CD14-positive monocyte (primary cell): ENCODE data around the gene GPS1. TPM values are rescaled to one million over a fixed set of nuclear protein-coding genes. Genes with fewer than 3 reads are reported as not detected.

Experiments
- DNase-seq, 3 donors: peaks; one replicate each; pipeline ENCODE4 v3.0.0-alpha.2; 2011 to 2022
- H2AFZ ChIP-seq: 2 replicates; pipeline ENCODE4 v1.6.0; 2012; ENCODE audit warnings: mild to moderate bottlenecking, low read depth, low read length, inconsistent platforms; ENCODE audit not compliant: insufficient read depth, poor library complexity, severe bottlenecking
- H3K27ac ChIP-seq, 2 donors: 1 replicate in 1 of 2; 2 replicates in 1 of 2; pipeline ENCODE4 v1.5.1; 2012 to 2013; ENCODE audit warnings: low read length in 2 of 2, control low read depth in 1 of 2, inconsistent platforms in 1 of 2, low read depth in 1 of 2, mild to moderate bottlenecking in 1 of 2
- H3K27me3 ChIP-seq, 2 donors: one replicate each; pipeline versions ENCODE4 v1.6.0 to v1.6.1; 2011 to 2013; ENCODE audit warnings: low read length in 2 of 2; ENCODE audit not compliant: control insufficient read depth in 2 of 2, insufficient read depth in 2 of 2
- H3K36me3 ChIP-seq, 2 donors: replicated peaks in 1 of 2; 1 replicate in 1 of 2; 2 replicates in 1 of 2; pipeline versions ENCODE4 v1.5.1 to v1.6.1; 2012 to 2013; ENCODE audit warnings: low read length in 2 of 2, control low read depth in 1 of 2, inconsistent platforms in 1 of 2, mild to moderate bottlenecking in 1 of 2; ENCODE audit not compliant: insufficient read depth in 2 of 2, control insufficient read depth in 1 of 2
- H3K4me1 ChIP-seq, 2 donors: 1 replicate in 1 of 2; 2 replicates in 1 of 2; pipeline versions ENCODE4 v1.5.1 to v1.6.1; 2012 to 2013; ENCODE audit warnings: low read length in 2 of 2, control low read depth in 1 of 2, inconsistent platforms in 1 of 2, mild to moderate bottlenecking in 1 of 2, moderate library complexity in 1 of 2; ENCODE audit not compliant: insufficient read depth in 2 of 2, control insufficient read depth in 1 of 2
- H3K4me2 ChIP-seq: replicated peaks from 2 replicates; pipeline ENCODE3; 2012; ENCODE audit warnings: low read length, moderate library complexity, mild to moderate bottlenecking; ENCODE audit not compliant: poor library complexity, severe bottlenecking; ENCODE audit errors: extremely low read depth
- H3K4me3 ChIP-seq, 3 experiments: fragments of 200-600 bp in 1 of 3; sonication (generic) in 1 of 3; replicated peaks in 1 of 3; 1 replicate in 2 of 3; 2 replicates in 1 of 3; pipeline ENCODE4 v1.5.1; 2011 to 2013; ENCODE audit warnings: low read length in 3 of 3, mild to moderate bottlenecking in 3 of 3, control low read depth in 2 of 3, low read depth in 2 of 3, inconsistent platforms in 1 of 3, moderate library complexity in 1 of 3
- H3K79me2 ChIP-seq: 2 replicates; pipeline ENCODE4 v1.6.0; 2012; ENCODE audit warnings: mild to moderate bottlenecking, control low read depth, inconsistent platforms, low read length, moderate library complexity; ENCODE audit not compliant: insufficient read depth
- H3K9ac ChIP-seq: 2 replicates; pipeline ENCODE4 v1.6.0; 2017; ENCODE audit warnings: low read length, mild to moderate bottlenecking; ENCODE audit not compliant: insufficient read depth, poor library complexity, severe bottlenecking
- H3K9me3 ChIP-seq, 2 donors: replicated peaks in 1 of 2; 1 replicate in 1 of 2; 2 replicates in 1 of 2; pipeline versions ENCODE4 v1.5.1 to v1.6.1; 2012 to 2013; ENCODE audit warnings: low read length in 2 of 2, control low read depth in 1 of 2; ENCODE audit not compliant: control insufficient read depth in 1 of 2, insufficient read depth in 1 of 2
- H4K20me1 ChIP-seq: 2 replicates; pipeline ENCODE4 v1.6.0; 2012; ENCODE audit warnings: mild to moderate bottlenecking, low read length, control low read depth, moderate library complexity; ENCODE audit not compliant: insufficient read depth
- H3K27ac Mint-ChIP-seq, 7 donors: one replicate each; pipeline ENCODE4 v1.8.0; 2020; ENCODE audit warnings: mild to moderate bottlenecking in 7 of 7, mixed read lengths in 7 of 7, moderate library complexity in 6 of 7, inconsistent platforms in 2 of 7
- H3K27me3 Mint-ChIP-seq, 3 donors: one replicate each; pipeline ENCODE4 v1.8.0; 2021 to 2022; ENCODE audit warnings: low read depth in 3 of 3, mild to moderate bottlenecking in 3 of 3, mixed read lengths in 3 of 3, moderate library complexity in 3 of 3, inconsistent platforms in 1 of 3
- H3K36me3 Mint-ChIP-seq, 2 donors: one replicate each; pipeline ENCODE4 v1.8.0; 2020; ENCODE audit warnings: mixed read lengths in 2 of 2, inconsistent platforms in 1 of 2, mild to moderate bottlenecking in 1 of 2
- H3K4me1 Mint-ChIP-seq: one replicate; pipeline ENCODE4 v1.8.0; 2020; ENCODE audit warnings: mild to moderate bottlenecking, mixed read lengths
- H3K4me3 Mint-ChIP-seq, 2 donors: one replicate each; pipeline ENCODE4 v1.8.0; 2020; ENCODE audit warnings: mild to moderate bottlenecking in 2 of 2, mixed read lengths in 2 of 2, moderate library complexity in 1 of 2
- H3K9me3 Mint-ChIP-seq, 7 donors: one replicate each; pipeline ENCODE4 v1.8.0; 2020 to 2022; ENCODE audit warnings: mixed read lengths in 7 of 7, mild to moderate bottlenecking in 6 of 7, moderate library complexity in 6 of 7, inconsistent platforms in 2 of 7
- WGBS: methylation state at CpG from one replicate; pipeline ENCODE4 v1.1.5; 2013; ENCODE audit warnings: missing lambda C conversion rate; ENCODE audit not compliant: insufficient coverage; 5-methylcytosine and 5-hydroxymethylcytosine counted together
- intact Hi-C, 2 donors: fragments of 100-400 bp; cut with micrococcal nuclease; formaldehyde crosslinking; loops; one replicate each; pipeline versions ENCODE4 v1.15.0 to v1.15.1; 2023
- polyA plus RNA-seq, 3 donors: library from polyadenylated mRNA; depleted of rRNA in 1 of 3; unstranded in 2 of 3; stranded (reverse) in 1 of 3; fragments of 300-500 nt in 2 of 3; fragments of >200 nt in 1 of 3; fragmentation: Illumina TruSeq in 2 of 3; gene quantifications; 1 replicate in 2 of 3; 2 replicates in 1 of 3; pipeline ENCODE4 v1.2.3, GENCODE V29; 2012 to 2021
- TF ChIP-seq, protein P1 (sequence below): fragments of 200-600 bp; IDR thresholded peaks from one replicate; pipeline ENCODE4 v1.8.0; 2022; ENCODE audit warnings: antibody characterized with exemption, mild to moderate bottlenecking

The GPS1 gene
- polyA plus RNA-seq, 3 donors: 101 to 130 (median 110) TPM

DNA sequence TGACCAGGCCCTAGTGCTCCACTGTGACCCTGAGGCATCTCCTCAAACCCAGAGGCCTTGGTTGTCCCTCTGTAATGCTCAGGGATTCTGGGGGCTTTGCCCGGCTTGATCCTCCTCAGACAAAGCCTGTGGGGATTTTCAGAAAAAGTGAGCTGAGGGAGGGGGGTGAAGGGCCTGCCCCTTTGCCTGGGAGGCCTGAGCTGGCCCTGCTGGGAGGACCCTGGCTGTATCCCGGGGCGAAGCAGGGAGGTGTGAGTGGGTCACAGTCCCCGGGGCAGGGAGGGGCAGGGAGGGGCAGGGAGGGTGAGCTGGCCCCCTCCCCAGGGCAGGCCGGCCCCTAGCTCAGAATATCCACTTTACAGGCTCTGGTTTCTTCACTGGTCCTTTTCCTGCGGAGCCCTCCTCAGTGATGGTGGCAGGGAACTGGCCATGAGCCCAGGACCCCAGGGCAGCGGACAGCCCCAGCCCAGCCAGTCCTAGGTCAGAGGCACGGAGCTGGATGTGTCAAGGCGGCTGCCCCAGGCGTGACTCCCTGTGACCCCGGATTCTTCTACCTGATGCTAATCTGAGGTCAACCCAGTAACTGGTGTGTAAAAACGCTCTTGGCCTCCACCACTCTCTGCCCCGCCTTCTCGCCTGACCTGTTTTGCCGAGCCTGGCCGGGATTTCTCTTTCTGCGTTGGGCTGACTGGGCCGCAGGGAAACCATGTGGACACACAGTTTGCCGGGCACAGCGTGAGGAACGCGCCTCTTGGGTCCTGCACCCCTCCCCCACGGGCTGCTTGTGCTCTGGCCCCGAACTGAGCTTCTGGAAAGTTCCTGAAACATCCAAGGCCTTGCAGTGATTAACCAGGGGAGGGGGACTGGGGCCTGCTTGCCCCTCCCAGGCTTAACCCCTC is 52.1 kb downstream of the GPS1 start:
- TF ChIP-seq, protein P1, sequence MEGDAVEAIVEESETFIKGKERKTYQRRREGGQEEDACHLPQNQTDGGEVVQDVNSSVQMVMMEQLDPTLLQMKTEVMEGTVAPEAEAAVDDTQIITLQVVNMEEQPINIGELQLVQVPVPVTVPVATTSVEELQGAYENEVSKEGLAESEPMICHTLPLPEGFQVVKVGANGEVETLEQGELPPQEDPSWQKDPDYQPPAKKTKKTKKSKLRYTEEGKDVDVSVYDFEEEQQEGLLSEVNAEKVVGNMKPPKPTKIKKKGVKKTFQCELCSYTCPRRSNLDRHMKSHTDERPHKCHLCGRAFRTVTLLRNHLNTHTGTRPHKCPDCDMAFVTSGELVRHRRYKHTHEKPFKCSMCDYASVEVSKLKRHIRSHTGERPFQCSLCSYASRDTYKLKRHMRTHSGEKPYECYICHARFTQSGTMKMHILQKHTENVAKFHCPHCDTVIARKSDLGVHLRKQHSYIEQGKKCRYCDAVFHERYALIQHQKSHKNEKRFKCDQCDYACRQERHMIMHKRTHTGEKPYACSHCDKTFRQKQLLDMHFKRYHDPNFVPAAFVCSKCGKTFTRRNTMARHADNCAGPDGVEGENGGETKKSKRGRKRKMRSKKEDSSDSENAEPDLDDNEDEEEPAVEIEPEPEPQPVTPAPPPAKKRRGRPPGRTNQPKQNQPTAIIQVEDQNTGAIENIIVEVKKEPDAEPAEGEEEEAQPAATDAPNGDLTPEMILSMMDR: no peak
- intact Hi-C loops: no loop called here
- Histone ChIP-seq H3K9me3 (no peaks in the 10 kb centered on the region), H3K36me3 (no peaks in the 10 kb centered on the region), H3K27me3 (no peaks in the 10 kb centered on the region), H3K79me2 (no peaks in the 10 kb centered on the region), H3K9ac (no peak overlapping the region), H3K4me1 (peaks cover 35 to 38% of the 10 kb centered on the region in 2 donors), H2AFZ (no peak overlapping the region), H3K4me2 (no peak overlapping the region), H3K4me3 (no peak overlapping the region), H3K27ac (no peak overlapping the region), H4K20me1 (no peaks in the 10 kb centered on the region)
- Mint-ChIP-seq H3K9me3 (no peaks in the 10 kb centered on the region), H3K36me3 (no peaks in the 10 kb centered on the region), H3K4me3 (no peak overlapping the region), H3K4me1 (peaks cover 41% of the 10 kb centered on the region), H3K27me3 (peaks cover 0 to 4% (median 0%) of the 10 kb centered on the region in 3 donors), H3K27ac (peak overlapping the region in 1 of 7 donors; percentile 46)
- WGBS: 93% methylated on average over 19 of the region's 24 CpGs
- no peak for DNase-seq

DNA sequence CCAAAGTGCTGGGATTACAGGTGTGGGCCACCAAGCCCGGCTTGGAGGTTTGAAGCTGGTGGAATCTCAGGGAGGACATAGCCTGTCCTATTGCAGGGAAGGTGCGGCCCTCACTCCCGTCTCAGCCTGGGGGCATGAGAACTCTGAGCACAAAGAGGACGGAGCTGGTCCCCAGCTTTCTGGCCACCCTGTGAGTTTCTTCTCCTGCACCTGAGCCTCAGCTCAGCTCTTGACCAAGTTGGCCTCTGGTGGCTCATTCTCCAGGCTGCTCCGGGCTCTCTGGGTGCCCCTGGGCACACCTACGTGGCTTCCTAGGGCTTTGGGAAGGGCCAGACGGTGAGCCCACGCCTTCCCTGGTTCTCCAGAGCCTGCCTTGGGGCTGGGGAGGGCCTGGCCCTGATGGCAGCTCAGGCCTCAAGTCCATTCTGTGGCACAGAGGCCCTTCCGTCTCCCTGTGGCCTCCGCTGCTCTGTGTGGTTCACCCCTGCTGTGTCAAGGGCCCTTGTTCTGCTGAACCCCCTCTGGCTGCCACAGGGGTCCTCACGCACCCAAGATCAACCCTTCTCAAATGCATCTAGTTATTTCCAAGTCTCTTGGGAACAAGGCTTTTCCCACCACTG is 53.2 kb downstream of the GPS1 start:
- H3K9ac ChIP-seq: peak overlapping the region; percentile 76
- WGBS: 95% methylated on average over 11 of the region's 11 CpGs
- no peaks in the 10 kb centered on the region for H3K79me2 ChIP-seq
- TF ChIP-seq, protein P1: no peak
- peak overlapping the region in 1 of 2 donors; percentile 87 for H3K27ac ChIP-seq
- no peak for DNase-seq
- Mint-ChIP-seq H3K9me3 (no peaks in the 10 kb centered on the region), H3K4me1 (peaks cover 33% of the 10 kb centered on the region), H3K4me3 (no peak overlapping the region), H3K36me3 (no peaks in the 10 kb centered on the region), H3K27me3 (peaks cover 0 to under 1% (median 0%) of the 10 kb centered on the region in 3 donors), H3K27ac (peak overlapping the region in 2 of 7 donors; percentile 25 to 42)
- intact Hi-C loops: no loop called here
- H3K9me3 ChIP-seq: no peaks in the 10 kb centered on the region
- peak overlapping the region; percentile 78 for H3K4me2 ChIP-seq
- no peak overlapping the region for H2AFZ ChIP-seq
- no peaks in the 10 kb centered on the region for H3K27me3 ChIP-seq
- H3K4me1 ChIP-seq: peaks cover 27% of the 10 kb centered on the region in 2 donors
- H3K4me3 ChIP-seq: no peak overlapping the region
- no peaks in the 10 kb centered on the region for H3K36me3 ChIP-seq
- no peaks in the 10 kb centered on the region for H4K20me1 ChIP-seq
